Subcutaneous adipose tissue (tissue), 4 donors: Measurements from ENCODE around the gene UGT1A4. TPM values are rescaled to one million over a fixed set of nuclear protein-coding genes. Genes with fewer than 3 reads are reported as not detected.

Experiments used
- CTCF ChIP-seq: fragments of 450-650 bp; IDR thresholded peaks from one replicate; pipeline ENCODE4 v1.5.1; 2016; ENCODE audit warnings: low read depth, mild to moderate bottlenecking, control low read depth, antibody characterized with exemption, moderate library complexity
- total RNA-seq, 4 donors: library from RNA; depleted of rRNA; stranded (reverse); fragments of >200 nt; gene quantifications; one replicate each; pipeline ENCODE4 v1.1.0, GENCODE V29; 2016

The UGT1A4 gene
- total RNA-seq, 4 donors from 2014 or later: not detected

- no peak for TF ChIP-seq CTCF
Measured at GRCh38 chr2:233746475-233747282, 28.1 kb downstream of the UGT1A4 start.

GRCh38 chr2:233747283-233747544 is 28.7 kb downstream of the UGT1A4 start:
- TF ChIP-seq CTCF: no peak

GRCh38 chr2:233754872-233755611 is 36.5 kb downstream of the UGT1A4 start:
- no peak for TF ChIP-seq CTCF

GRCh38 chr2:233756429-233757081 is 38.0 kb downstream of the UGT1A4 start:
- no peak for TF ChIP-seq CTCF

GRCh38 chr2:233758141-233758540 is 39.6 kb downstream of the UGT1A4 start:
- no peak for TF ChIP-seq CTCF

GRCh38 chr2:233758849-233759248 is 40.3 kb downstream of the UGT1A4 start:
- no peak for TF ChIP-seq CTCF

- TF ChIP-seq CTCF: no peak
Measured at GRCh38 chr2:233760043-233760442, 41.5 kb downstream of the UGT1A4 start, which contains the start of gene UGT1A1. UGT1A1 (plus strand) TSS chr2:233760270; CDS start chr2:233760288, 18 bp downstream.
